GM12873 (cell line): ENCODE data around the gene POLD1.

Source experiments
- CTCF ChIP-seq: IDR thresholded peaks from 2 replicates; pipeline ENCODE4 v1.5.1; 2012; ENCODE audit warnings: low read depth, mild to moderate bottlenecking, moderate library complexity, low read length, control low read depth; ENCODE audit not compliant: insufficient read depth; ENCODE audit errors: missing control alignments

Gene POLD1

DNA sequence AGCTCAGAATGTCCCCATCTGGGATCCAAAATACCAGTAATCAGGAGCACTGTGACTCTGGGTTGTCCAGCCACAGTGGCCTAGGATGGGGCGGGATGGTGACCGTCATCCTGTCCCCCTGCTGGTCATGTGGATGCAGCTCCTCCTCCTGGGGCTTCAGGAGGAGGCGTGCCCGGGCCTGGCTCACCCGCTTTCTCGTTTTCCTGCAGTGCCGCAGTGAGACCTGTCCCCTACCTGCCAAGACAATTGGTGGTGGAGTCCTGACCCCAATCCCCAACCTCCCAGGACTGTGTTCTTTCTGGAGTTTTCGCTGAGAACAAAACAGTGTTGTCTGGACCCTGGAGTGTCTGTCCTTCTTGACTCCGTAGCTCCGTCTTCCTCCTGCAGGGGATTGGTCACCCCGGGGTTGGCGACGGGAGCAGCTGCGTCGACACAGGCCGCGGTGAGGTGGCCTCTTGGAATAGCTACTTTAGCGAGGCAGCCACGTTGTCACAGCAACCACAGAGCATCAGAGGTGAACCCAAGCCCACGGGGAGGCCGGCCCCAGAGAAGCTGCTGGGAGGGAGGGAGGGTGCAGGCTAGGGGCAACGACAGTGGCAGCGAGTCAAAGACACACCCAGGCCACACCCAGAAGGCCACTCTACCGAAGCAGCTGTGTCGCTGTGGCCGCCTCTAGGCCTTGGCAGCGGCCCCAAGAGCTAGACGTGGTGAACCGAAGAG is 82.0 kb downstream of the POLD1 start:
- peak; percentile 20 for TF ChIP-seq CTCF

DNA sequence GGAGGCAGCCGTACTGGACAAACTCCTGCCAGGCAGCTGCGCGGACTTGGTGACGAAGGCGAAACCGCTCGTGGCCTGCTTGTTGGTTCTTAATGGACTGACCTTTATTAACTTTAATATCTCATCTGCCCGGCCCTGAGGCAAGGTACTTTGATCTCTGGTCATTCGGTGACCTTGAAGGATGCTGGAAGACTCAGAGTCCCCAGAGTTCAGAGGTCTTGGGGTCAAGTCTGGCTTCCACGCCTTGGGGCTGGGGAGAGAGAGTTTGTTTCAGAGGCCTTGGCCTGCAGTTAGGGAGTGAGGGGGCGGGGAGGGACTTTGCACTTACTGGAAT is 82.5 kb downstream of the POLD1 start:
- TF ChIP-seq CTCF, result no peak

DNA sequence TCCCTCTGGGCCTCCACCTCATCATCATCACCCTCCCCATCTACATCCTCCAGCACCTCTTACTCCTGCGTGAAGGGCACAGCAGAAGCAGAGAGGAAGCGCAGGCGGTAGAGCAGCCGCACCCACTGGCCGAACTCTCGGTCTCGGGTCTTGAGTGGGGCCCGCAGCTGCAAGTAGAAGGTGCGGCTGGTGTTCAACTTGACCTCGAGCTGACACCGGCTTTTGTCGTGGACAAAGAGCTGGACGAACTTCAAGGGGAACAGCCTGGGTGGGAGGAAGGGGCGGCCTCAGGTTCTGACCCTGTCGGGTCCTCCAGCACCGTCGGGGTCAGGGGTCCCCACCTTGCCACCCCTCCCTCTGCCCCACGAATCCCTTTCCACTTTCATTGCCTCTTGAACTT is 83.4 kb downstream of the POLD1 start:
- TF ChIP-seq CTCF, result no peak
